GM10266 (cell line): ENCODE data around the gene FAAH.

Experiments
- DNase-seq: peaks from one replicate; pipeline ENCODE4 v3.0.0; 2012; ENCODE audit errors: extremely low spot score
- TF ChIP-seq, protein P1 (sequence below): IDR thresholded peaks from 2 replicates; pipeline ENCODE4 v1.5.1; 2012; ENCODE audit warnings: mild to moderate bottlenecking, low read depth; ENCODE audit not compliant: control insufficient read depth, insufficient read depth; ENCODE audit errors: missing control alignments

The FAAH gene

DNA sequence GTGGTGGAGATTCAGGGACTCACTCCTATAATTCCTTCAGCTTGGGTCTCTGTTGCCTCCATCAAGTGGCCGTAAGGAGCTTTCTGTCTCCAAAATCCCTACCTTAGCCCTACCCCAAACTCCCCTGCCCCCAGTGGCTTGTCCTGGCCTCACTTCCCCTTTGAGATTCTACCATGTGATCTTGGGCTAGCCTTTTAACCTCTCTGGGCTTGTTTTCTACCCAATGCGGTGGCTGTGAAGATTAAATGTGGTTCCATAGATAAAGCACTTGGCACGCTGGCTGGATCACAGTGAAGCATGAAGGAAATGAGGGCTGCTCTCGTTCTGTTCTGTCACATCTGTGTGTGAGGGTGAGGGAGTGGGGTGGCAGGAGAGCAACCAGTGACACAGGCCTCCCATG, 43.6 kb downstream of the FAAH start:
- no peak for DNase-seq
- TF ChIP-seq, protein P1, sequence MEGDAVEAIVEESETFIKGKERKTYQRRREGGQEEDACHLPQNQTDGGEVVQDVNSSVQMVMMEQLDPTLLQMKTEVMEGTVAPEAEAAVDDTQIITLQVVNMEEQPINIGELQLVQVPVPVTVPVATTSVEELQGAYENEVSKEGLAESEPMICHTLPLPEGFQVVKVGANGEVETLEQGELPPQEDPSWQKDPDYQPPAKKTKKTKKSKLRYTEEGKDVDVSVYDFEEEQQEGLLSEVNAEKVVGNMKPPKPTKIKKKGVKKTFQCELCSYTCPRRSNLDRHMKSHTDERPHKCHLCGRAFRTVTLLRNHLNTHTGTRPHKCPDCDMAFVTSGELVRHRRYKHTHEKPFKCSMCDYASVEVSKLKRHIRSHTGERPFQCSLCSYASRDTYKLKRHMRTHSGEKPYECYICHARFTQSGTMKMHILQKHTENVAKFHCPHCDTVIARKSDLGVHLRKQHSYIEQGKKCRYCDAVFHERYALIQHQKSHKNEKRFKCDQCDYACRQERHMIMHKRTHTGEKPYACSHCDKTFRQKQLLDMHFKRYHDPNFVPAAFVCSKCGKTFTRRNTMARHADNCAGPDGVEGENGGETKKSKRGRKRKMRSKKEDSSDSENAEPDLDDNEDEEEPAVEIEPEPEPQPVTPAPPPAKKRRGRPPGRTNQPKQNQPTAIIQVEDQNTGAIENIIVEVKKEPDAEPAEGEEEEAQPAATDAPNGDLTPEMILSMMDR: no peak

DNA sequence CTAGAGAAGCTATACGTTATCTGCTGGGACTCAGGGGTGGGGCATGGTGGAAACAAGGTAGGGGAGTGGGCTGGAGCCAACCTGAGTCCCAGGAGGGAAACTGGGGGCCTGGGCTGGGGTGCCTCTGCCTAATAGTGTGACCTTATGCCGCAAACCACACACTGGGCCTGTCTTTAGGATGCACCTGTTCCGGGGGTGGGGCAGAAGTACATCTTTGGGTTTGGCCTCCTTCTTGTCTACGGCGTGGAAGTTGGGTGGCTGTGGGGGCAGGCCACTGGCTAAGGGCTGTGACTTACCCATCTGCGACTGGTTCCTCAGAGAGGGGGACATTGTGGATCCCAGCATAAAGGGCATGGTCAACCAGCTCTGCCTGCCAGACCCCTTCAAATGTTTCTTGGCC, 44.2 kb downstream of the FAAH start:
- TF ChIP-seq, protein P1: no peak
- DNase-seq: no peak

DNA sequence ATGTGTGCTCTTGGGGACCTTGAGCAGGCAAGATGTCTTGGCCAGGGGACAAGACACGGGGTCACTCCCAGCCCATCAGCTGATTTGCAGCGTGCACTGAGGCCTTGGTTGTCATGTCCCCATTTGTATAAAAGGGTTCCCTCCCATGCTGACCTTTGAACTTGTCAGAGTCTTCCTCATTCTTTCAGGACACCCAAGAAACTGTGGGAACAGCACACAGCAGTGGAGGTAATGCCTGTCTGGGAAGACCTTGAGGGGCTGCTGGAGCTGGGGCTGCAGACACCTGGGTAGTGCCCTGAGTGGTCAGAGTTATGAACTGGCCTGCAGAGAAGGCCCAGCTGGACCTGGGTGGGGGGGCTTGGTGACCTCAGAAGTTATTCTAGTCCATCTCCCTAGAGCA, 46.4 kb downstream of the FAAH start:
- TF ChIP-seq, protein P1: no peak
- no peak for DNase-seq

DNA sequence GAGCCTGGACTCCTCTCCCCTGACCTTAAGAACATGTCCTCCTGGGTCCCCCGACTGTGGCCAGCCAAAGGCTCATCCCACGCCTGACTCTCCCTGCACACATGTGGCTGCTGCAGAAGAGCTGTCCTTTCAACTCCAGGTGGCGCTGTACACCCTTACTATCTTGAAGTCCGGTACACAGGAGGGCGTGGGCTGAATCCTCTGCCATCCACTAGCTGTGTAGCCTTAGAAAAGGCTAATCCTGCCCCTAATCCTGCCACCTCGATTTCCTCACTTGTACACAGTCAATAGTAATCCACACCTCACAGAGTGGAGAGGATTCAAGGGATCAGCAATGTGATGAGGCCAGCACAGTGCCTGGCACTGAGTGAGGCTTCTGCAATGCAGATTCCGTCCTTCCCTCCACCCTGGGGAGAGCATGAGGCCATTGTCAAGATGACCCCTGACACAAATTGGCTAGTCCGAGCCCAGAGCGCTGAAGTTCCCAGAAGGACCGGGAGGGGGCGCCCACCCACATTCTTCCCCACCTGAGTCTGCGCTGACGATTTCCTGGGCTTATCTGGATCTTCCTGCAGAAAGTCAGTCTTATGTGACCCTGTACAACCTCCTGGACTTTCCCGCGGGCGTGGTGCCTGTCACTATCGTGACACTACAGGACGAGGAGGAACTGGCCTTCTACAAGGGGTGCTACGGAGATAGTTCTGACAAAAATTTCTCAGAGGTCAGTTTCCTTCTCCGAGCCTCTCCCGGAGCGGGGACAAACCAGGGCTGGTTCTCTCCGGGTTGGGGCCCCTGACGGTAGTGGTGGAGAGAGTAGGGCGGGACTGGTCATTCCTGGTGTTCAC, 48.4 kb downstream of the FAAH start:
- TF ChIP-seq, protein P1: peak; percentile 91
- peak; percentile 83 for DNase-seq

DNA sequence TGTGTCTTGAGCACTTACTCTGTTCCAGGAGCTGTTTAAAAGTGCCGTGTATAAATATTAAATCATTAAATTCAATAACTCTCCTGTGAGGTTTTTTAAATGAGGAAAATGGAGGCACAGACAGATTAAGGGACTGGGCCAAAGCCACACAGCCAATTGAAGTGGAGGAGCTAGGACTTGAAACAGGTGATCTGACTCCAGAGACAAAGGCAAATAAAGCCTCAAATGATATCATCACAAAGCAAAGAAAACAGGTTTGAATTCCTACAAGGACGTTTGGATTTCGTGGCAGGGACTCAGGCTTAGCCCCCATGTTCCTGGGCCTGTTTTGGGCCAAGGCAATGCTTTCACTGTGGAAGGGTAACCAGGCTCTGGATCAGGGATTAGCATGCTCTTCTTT, 50.3 kb downstream of the FAAH start:
- TF ChIP-seq, protein P1: no peak
- no peak for DNase-seq

DNA sequence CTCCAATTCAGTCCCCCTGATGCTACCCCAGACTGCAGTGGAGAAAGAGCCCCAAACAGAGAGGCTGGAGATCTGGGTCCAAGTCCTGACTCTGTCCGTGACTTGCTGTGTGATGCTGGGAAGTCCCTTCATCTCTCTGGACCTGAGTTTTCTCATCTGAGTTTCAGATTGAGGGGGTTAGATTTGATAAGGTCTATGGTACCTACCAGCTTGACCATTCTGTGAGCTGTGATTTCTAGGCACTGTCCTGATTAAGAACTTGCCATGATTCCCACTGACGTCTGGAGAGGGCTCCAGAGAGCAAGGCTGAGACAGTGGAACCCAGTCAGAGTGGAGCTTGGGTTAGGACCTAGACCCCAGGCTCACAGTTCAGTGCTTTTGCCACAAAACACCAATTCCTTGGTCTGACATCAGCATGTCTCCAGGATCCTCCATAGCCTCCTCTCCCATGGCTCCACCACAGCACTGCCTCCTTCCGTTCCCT, 51.7 kb downstream of the FAAH start:
- TF ChIP-seq, protein P1: no peak
- no peak for DNase-seq

DNA sequence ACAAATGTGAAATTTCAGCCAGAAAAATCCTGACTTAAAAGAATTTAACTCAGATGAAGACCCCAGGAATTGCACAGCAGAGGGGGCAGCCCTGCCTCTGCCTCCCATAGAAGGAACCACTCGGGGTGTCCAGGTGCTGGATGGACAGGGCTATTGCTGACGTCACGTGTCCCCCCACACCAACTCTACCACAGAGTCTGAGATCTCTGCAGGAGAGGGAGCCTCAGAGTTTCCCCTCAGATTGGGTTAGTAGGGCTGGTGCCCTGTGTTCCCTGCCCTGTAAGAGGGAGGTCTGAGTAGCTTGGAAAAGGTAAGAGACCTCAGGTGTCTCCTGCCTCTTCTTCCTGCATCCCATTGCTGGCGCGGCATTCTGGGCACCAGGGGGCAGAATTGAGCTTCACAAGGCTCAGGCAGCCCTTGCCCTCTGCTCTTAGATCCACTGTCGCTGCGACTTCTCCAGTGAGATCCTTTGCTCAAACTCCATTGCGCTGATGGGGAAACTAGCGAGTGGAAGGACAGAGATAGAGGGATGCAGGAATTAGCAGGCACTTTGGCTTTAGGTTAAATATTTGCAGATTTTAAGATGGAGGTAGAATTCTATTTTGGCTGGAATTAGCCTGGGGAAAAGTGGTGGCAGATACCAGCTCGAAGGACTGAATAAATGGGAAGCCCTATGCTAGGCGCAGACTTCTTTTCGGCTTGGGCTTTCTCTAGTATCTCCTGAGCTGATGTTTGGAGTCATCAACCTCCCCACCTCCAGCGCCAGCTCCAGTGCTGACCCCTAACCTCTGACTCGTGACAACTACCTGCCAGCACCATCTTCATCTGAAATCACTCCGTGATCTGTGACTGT, 52.8 kb downstream of the FAAH start:
- TF ChIP-seq, protein P1: peak; percentile 92
- DNase-seq: peak; percentile 82
